Stimulated activated CD8-positive, alpha-beta memory T cell treated with anti-CD3 and anti-CD28 coated beads, Interleukin-4, amount 100 ng/mL, for 48 hours (primary cell): ENCODE measurements around the gene SNX5.

Experiments
- DNase-seq: peaks from one replicate; pipeline ENCODE4 v3.0.0-alpha.2; 2020

Gene SNX5

GRCh38 chr20:17939622-17940223 is 28.9 kb downstream of the SNX5 start:
- DNase-seq = no peak

- peak; percentile 73 for DNase-seq
These were observed 29.5 kb downstream of the SNX5 start for GRCh38 chr20:17938871-17939619.

- DNase-seq = no peak
These were observed 31.5 kb downstream of the SNX5 start for GRCh38 chr20:17936761-17937732.

GRCh38 chr20:17936286-17936760 is 32.3 kb downstream of the SNX5 start:
- DNase-seq = no peak

GRCh38 chr20:17935761-17936160 is 32.8 kb downstream of the SNX5 start:
- no peak for DNase-seq

GRCh38 chr20:17935186-17935585 is 33.4 kb downstream of the SNX5 start:
- DNase-seq = no peak

- DNase-seq = no peak
These were observed 34.3 kb downstream of the SNX5 start for GRCh38 chr20:17934141-17934862.

DNA sequence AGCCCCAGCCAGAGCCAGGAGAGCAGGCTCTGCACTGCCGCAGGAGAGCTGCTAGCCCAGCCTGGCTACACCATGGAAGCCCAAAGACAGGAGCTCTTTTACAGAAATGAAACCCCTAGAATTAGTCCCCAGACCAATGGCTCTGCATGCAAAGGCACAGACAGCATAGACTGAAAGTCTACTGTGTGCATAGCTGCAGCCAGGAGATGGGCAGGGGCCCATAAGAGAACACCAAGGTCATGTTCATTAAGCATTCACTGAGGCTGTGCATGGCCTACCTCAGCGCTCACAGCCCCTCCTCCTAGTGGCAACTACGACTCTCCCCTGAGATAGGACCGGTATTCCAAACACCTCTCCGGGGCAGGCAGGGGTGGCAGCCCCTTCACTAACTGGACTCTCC is 34.9 kb downstream of the SNX5 start:
- DNase-seq = no peak

- no peak for DNase-seq
These were observed 35.5 kb downstream of the SNX5 start for GRCh38 chr20:17933121-17933520.

DNA sequence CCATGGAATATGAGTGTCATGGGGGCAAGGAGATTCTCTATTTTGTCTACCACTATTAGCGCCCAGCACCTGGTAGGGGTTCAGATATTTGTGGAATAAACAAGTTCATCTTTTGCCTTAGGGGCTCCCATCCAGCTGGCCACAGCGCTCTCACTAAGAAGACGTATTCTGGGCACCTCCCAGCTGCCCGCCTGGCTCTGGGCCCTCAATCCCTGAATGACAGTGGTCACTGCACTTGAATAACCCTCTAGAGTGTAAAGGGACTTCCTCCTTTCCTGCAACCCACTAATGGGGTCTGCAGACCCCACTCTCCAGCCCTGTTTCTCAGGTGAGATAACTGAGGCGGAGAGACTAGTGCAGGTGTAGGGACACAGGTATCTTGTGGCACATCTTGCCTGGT is 36.2 kb downstream of the SNX5 start:
- no peak for DNase-seq

DNA sequence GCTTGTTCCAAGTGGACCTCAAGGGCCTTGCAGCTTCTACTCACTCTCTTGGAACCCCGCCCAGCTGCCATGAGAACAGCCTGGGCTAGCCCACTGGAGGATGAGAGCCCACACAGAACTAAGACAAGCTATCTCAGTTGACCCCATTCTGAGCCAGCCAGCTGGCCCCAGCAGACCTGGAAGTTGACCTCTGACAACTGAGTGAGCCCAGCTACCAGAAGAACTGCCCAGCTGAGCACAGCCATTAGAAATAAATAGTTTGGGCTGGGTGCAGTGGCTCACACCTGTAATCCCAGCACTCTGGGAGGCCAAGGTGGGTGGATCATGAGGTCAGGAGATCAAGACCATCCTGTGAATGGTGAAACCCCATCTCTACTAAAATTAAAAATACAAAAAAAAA is 37.1 kb downstream of the SNX5 start:
- no peak for DNase-seq

DNA sequence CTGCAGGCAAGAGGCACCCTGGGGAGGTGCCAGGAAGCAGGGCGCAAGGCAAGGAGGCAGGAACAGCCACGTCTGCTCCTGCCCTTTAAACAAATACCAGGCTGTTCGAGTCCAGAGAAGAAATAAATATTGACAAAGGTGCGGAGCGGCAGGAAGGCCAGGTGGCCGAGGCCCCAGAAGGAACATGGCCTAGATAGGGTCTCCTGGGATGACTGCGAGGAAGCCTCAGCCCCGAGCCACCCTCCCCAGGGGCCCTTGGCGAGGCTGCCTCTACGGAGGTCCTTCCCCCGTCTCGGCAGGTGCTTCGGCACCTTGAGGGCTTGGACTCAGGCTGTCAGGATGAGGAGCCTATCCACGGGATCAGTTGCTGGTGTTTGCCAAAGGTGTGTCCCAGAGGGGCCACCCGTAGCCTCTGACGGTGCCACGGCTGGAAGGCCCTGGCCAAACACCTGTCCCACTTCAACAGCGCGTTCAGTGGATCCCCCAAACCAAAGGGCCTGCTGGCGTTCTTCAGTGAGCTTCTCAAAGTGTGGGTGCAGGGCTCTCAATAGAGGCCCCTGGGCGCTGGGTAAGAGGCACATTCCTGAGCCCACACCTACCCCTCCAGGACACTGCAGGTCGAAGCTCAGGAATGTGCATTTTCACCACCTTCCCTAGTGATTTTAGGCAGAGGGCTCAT is 39.8 kb downstream of the SNX5 start:
- no peak for DNase-seq

DNA sequence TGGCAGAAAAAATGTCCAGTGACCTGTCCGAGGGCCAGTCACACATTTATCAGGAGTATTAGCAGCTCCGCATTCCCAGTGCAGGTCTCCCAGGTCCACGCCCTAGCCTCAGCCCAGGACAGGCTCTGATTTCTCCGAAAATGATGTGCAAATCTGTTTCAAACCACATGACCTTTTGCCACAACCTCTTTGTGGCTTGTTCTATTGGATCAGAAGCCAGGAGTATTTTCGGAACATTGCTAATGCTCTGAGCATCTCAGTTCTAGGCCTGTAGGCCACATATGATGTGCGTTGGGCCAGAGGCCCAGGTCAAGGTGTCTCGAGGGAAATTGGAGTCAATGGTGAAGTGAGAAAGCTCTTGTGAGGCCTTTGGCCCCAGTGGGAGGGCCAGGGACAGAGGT is 40.4 kb downstream of the SNX5 start:
- DNase-seq = no peak

DNA sequence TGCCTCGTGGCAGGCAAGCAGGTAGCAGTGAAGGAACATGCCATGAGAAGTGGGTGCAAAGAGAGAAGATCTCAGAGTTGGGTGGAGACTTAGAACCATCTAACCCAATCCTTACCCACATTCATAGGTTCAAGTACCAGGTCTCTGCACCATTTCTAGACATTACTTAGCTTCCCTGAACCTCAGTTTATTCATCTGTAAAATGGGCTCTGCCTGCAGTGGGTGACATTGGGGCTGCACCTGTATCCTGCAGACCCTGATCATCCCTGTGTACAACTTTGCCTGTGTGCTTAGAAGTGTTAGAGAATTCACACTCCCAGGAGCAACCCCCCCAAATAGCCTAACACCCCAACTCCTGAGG is 42.7 kb downstream of the SNX5 start:
- DNase-seq = no peak

- DNase-seq = no peak
These were observed 43.3 kb downstream of the SNX5 start for GRCh38 chr20:17925141-17925939.

DNA sequence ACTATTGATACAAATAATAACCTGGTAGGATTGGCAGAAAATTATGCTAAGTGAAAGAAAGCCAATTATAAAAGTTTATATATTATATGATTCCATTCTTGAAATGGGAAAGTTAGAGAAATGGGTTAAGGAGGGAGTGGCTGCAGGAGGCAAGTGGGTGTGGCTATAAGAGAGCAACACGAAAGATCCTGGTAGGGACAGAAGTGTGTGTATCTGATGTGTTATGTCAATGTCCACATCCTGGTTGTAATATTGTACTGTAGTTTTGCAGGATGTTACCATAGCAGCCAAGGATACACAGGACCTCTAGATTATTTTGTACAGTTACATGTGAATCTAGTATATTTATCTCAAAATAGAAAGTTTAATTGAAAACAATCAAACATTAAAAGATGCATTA is 46.8 kb downstream of the SNX5 start:
- no peak for DNase-seq

DNA sequence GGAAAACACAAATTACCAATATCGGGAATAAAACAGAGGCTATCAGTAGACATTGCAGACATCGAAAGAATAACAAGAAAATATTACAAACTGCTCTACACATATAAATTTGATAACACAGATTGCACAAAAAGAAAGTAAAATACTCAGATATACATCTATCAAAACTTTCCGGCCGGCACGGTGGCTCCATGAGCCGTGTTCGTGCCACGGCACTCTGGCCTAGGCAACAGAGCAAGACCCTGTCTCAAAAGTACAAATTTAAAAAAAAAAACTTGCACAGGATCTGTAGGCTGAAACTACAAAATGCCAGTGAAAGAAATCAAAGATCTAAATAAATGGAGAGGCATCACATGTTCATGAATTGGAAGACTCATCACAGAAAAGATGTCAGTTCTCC is 49.4 kb downstream of the SNX5 start:
- no peak for DNase-seq

GRCh38 chr20:17917832-17918618 is 50.6 kb downstream of the SNX5 start:
- DNase-seq = no peak

DNA sequence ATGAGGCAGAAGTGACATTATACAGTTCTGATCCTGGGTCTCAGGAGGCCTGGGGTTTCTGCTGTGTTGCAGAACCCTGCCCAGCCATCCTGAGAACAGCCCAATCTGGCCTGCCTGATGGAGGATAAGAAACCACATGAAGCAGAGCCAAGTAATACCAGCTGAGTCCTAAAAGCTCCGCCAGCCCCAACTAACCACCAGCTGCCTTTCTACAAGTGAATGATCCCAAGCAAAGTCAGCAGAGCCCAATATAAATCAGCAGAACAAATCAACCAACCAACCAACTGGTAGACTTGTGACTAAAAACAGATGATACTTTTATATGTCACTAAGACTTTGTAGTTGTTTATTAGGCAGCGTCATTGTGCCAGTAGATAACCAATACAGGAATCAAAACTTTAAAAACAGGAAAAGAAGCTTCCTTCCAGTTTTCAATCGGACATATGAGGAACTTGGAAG is 52.1 kb downstream of the SNX5 start:
- DNase-seq = no peak

DNA sequence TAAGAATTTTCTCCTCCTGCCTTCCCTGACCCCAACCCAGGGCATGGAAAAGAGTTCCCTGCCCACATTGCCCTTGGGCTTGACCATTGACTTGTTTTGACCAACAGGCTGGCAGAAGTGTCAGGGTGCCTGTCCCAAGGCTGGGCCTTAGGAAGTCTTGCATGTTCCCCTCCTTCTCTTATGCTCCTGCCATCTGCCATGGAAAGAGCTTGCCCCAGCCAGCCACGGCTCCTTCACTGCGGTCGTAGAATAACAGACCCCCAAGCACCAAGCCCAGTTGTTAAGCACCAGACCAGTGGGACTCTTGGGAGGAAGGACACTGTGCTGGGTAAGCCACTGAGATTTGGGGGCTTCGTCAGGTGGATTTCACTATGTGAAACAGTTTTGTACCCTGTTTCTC is 53.6 kb downstream of the SNX5 start:
- no peak for DNase-seq

GRCh38 chr20:17912916-17913315 is 55.7 kb downstream of the SNX5 start:
- DNase-seq = no peak
